ENCODE data around the gene BAG5.
A peak's percentile ranks its signal among the peaks of the same experiment; 100 is the strongest.
"Not testable (repeated sequence)": the region's sequence is repeated elsewhere in the genome, so short reads cannot be mapped to it uniquely, and the experiment has no call there.

Gene BAG5

DNA sequence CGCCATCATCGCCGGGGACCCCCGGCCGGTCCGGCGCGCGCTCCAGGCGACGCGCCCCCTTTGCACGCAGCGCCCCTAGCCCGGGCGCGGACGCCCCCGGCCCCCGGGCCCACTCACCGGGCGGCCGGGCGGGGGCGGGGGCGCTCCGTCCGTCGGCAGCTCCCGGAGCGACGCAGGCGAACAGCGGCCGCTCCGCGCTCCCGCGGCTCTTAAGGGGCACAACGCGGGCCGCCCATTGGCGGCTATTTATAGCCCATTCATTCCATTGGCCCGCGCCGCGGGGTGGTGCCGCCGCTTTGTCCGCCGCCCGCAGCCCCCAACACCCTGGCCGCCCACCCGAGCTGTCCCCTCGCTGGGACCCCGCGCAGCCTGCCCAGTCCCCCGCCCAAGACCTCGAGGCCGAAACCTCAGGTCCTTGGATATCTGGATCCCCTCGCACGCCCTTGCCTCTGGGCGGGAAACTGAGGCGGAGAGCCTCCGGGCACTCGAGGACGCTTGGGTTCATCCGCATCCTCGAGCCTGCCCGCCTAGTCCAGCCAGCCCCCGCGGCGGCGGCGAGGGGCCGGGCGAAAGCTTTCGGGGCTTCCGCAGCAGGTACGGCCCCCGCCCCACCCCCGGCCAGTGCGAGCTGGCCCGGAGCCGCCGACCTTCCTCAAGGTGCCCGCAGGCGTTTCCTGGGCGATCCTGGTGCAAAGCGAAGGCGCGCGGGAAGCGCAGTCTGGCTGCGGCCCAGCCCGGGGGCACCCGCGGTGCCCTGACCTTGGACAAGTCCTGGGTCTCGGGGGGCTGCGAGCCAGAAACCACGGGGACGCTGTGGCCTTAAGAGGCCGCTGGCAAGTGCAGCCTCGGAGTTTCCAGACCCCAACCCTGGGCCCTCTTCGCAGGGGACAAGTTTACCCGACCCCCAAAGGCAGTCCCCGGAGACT lies 39.5 kb downstream of the BAG5 start, which contains the start of gene CKB:
Gene CKB, minus strand, starts transcription at position 182 of the 926 bp plus-strand sequence. CDS start 337 bp downstream, outside the sequence.
- no peak for DNase-seq (ENCODE audit: low read depth in 2 of 2)

- DNase-seq (ENCODE audit: low read depth in 2 of 2): no peak
Observed at GRCh38 chr14:103521951-103522563, 40.4 kb downstream of the BAG5 start.

DNA sequence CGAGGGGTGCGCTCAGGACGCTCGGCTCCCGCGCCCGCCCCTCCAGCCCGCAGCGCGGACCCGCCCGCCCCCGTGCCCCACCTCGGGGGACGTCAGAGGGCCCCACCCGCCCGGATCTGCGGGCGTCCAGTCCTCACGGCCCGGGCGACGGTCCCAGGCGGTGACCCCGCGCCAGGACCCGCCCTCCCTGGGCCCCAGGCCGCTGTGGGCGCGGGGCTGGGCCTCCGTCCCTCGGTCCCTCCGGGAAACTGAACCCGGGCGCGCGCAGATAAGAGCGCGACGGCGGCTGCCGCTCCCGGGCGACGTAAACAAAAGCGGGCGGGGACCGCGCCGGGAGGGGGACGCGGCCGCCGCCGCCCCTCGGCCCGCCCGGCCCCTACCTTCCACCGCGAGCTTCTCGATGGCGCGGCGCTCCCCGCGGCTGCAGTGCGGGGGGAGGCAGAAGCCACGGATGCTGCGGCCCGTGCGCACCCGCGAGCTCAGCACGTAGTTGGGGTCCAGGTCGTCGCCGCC lies 41.0 kb downstream of the BAG5 start:
- DNase-seq (ENCODE audit: low read depth in 2 of 2): no peak

DNA sequence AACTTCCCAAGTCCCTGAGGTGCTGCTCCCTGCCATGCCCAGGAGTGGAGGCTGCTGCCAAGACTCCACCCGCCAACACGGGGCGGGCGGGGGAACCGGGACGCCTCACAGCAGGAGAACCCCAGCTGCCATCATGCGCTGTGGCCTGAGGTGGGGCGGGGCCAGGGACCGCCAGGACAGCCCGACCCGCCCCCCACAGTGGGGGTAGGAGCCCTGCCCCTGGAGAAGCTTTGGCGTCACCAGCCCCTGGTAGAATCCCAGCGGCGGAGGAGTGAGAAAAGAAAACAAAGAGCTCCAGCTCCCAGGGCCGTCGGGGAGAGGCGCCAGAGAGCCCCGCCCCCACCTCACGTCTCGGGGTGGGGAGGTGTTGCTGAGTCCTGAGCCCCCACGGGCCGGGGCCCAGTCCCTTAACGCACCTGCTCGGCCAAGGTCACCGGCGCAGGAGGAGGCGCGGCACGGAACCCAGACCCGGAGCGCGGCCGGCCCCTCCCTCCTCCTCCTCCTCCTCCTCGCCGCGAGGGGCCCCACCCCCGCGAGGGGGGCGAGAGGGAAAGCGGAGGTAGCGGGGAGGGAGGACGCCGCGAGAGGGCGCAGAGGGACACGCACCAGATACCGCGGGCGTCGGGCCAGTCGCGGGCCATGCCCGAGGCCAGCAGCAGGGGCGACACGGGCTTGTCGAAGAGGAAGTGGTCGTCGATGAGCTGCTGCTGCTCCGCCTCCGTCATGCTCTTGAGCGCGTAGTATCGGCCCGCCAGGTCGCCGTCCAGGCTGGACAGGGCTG lies 41.6 kb downstream of the BAG5 start:
- peak; percentile 49 to 59 for DNase-seq (ENCODE audit: low read depth in 2 of 2)

- no peak for DNase-seq (ENCODE audit: low read depth in 2 of 2)
Observed at GRCh38 chr14:103520269-103520656, 42.2 kb downstream of the BAG5 start.

GRCh38 chr14:103519837-103520212 lies 42.6 kb downstream of the BAG5 start:
- DNase-seq (ENCODE audit: low read depth in 2 of 2): no peak

DNA sequence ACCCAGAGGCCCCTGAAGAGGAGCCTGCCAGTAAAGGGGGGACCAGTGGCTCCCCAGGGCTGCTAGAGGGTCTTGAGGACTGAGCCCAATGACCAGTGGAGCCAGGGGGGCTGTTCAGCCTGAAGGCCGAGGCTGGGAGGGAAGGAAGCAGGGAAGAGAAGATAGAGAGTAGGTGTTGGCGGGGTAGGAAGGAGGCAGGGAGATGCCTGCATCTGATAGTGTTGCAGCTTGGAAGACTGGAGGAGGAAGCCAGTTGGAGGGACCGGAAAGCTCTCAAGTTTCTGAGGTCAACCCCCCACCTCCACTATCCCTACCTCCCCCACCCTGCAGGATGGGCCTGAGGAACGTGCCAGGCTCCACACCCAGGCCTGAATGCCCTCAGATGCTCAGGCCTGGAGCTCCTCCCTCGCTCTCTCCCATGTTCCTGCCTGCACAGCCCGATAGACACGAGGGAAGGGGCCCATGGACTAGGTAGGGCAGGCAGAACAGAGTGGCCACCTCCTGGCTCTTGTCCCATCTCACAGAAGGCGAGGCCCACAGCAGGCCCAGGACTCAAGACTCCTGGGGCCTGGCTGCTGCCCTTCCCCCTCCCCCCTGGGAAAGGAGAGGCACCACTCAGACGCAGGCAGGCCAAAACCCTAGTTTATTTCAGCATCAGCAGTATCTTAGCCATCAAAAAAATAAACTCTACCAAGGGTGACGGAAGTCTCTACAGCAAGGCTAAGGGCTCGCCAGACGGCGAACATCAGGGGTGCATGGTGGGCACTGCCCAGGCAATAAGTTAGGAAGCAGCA lies 43.2 kb downstream of the BAG5 start:
- no peak for DNase-seq (ENCODE audit: low read depth in 2 of 2)

GRCh38 chr14:103518422-103519042 lies 43.9 kb downstream of the BAG5 start:
- peak; percentile 40 to 57 for DNase-seq (ENCODE audit: low read depth in 2 of 2)

- DNase-seq (ENCODE audit: low read depth in 2 of 2): no peak
Observed at GRCh38 chr14:103517721-103518421, 44.6 kb downstream of the BAG5 start.

DNA sequence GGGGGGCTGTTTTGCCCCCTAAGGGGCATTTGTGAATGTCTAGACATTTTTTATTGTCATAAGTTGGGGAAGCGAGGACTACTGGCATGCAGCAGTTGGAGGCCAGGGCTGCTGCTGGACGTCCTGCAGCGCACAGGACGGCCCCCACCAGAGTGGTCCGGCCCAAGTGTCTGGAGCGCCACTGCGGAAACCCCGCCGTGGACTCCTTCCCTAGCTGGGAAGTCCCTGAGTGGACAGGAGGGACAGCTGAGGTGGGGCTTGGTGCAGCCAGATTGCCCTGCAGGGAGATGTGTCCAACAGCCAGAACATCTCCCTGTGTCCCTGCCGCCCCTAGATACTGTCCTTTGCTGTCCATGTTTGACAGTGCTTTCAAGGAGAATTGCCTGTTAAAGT lies 45.3 kb downstream of the BAG5 start:
- DNase-seq (ENCODE audit: low read depth in 2 of 2): no peak

GRCh38 chr14:103516426-103517173 lies 45.9 kb downstream of the BAG5 start:
- DNase-seq (ENCODE audit: low read depth in 2 of 2): no peak

DNA sequence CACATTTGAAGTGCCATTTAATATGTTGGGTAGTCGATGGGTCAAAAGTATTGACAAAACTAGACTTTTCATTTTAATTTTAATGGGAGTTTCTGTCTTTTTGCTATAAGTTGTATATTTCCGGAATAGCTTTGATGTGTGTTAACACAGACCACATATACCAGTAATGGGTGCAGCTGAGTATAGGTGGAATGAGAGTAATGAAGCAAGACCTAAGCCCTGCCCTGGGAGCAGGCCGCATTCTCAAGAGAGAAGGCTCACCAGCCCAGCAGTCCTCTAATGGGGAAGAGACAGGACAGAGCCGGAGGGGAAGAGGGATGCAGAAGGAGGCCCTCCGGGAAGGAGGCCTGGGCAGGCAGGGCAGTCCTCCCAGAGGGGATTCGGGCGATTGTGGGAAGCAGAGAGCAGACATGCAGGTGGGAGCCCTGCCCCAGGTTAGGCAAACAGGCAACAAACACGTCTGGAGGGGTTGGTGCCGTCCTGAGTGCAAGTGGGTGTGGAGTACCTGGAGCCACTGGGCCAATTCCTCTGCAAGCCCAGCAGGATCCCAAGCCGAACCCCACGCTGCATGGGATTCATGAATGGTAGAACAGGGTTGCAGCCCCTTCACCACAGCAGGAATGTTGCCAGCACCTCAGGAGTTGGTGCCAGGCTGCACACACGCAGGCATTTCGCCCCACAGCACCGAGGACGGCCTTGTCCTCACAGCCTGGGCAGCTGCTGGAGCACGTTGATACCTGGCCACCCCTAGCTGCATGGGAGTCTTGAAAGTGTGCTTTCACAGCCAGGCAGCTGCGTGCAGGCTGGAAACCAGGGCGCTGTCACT lies 47.6 kb downstream of the BAG5 start:
- DNase-seq (ENCODE audit: low read depth in 2 of 2): no peak

GRCh38 chr14:103512701-103513611 lies 49.5 kb downstream of the BAG5 start:
- DNase-seq (ENCODE audit: low read depth in 2 of 2): no peak

GRCh38 chr14:103512180-103512579 lies 50.3 kb downstream of the BAG5 start:
- not testable (repeated sequence) for DNase-seq (ENCODE audit: low read depth in 2 of 2)

DNA sequence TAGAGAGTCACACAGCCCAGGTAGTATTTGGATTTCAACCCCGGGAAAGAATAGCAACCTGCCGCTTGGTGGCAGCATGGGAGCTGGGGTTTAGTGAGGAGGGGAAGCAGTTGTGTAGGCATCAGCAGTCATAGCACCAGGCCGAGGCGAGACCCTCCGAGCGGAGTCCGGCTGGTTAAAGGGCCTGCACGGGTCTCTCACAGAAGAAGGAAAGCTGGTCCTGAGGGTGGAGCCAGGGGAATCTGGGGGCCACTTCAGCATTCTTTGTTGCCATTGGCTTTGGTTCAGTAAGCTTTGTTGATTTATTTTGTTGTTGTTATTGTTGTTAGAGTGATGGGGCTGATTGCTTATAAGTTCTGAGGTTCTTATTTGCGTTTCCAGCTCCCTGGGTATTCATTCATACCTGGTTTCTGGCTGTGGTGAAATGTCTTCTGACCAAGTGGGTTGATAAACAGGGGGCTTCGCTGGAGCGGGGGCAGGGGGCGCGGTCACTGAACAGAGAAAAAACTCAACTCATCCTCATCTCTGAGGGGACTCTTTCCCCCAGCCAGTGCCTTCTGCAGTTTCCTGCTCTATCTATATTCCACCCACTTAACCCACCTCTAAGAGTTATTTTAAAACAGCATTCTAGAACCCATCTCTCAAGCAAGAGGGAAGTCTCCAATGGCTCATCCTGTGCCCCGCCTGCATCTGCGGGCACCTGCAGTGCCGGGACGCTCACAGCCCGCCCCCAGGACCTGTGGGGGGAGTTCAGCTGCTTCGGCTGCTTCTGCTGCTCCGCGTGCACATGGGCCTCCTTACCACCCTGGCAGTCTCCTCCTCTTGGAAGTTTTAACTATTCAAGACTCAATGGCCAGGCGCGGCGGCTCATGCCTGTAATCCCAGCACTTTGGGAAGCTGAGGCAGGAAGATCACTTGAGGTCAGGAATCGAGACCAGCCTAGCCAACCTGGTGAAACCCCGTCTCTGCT lies 51.4 kb downstream of the BAG5 start:
- no peak for DNase-seq (ENCODE audit: low read depth in 2 of 2)

Data from stimulated activated CD4-positive, alpha-beta T cell treated with anti-CD3 and anti-CD28 coated beads, Interleukin-1b, Interleukin-23, amount 100 ng/mL, for 4 hours (primary cell).